ENCODE results near the gene RCL1.

DNA sequence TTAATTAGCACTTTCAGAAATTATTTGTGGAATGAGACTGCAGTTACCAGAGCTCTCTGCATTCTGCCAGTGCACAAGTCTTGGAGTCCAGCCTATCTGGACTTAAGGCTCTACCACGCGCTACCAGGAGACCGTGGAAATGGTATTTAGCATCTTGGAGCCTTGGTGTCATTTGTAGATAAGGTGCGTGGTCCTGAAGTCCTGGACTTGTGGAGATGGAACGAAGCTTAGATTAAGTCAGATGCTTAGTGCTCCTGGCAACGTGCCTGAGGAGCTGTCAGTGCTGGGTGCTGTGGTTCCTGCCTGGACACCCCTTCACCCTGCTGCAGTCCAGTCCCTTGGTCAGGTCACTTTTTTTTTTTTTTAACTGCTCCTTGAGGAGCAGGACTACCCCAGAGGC, 59.7 kb downstream of the RCL1 start:
- TF ChIP-seq, protein P1, sequence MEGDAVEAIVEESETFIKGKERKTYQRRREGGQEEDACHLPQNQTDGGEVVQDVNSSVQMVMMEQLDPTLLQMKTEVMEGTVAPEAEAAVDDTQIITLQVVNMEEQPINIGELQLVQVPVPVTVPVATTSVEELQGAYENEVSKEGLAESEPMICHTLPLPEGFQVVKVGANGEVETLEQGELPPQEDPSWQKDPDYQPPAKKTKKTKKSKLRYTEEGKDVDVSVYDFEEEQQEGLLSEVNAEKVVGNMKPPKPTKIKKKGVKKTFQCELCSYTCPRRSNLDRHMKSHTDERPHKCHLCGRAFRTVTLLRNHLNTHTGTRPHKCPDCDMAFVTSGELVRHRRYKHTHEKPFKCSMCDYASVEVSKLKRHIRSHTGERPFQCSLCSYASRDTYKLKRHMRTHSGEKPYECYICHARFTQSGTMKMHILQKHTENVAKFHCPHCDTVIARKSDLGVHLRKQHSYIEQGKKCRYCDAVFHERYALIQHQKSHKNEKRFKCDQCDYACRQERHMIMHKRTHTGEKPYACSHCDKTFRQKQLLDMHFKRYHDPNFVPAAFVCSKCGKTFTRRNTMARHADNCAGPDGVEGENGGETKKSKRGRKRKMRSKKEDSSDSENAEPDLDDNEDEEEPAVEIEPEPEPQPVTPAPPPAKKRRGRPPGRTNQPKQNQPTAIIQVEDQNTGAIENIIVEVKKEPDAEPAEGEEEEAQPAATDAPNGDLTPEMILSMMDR (conservative IDR thresholded peaks at IDR 0.05), result no peak
- no peak for TF ChIP-seq EZH2 (IDR thresholded peaks at IDR 0.05; ENCODE audit: low read depth)
